ENCODE results near the gene MPZL1.

Gene MPZL1

DNA sequence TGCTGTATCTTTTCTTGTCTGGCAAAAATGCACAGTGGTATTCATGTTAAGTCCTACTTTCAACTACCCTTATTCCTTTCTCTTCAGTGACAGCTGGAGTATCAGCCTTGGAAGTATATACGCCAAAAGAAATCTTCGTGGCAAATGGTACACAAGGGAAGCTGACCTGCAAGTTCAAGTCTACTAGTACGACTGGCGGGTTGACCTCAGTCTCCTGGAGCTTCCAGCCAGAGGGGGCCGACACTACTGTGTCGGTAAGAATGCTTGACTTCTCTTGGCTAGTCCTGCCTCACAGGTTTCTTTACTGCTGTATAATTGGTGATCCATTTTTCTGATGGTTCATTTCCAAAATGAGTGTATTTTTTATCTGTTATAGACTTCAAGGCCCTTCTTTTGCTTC is 43.7 kb downstream of the MPZL1 start:
- no peak overlapping the region for H3K4me3 ChIP-seq (ENCODE audit: low read depth in 1 of 2, low read length in 2 of 2)
- no peak overlapping the region for H3K27ac ChIP-seq (ENCODE audit: low read length)
- no peak overlapping the region for H2AFZ ChIP-seq (ENCODE audit: low read depth, low read length)
- H3K27me3 ChIP-seq (ENCODE audit: insufficient read depth, low read length, poor library complexity): no peaks in the 10 kb centered on the region
- H3K36me3 ChIP-seq (ENCODE audit: insufficient read depth, low read length): peaks cover 55% of the 10 kb centered on the region
- no peak for ATAC-seq (ENCODE audit: insufficient read depth, low read depth)
- DNase-seq: no peak
- no peaks in the 10 kb centered on the region for H3K9me3 ChIP-seq (ENCODE audit: insufficient read depth, low read length, severe bottlenecking)
- H3K4me2 ChIP-seq (ENCODE audit: insufficient read depth, low read length): no peak overlapping the region
- H3K9ac ChIP-seq (ENCODE audit: low read depth, low read length): no peak overlapping the region
- H3K4me1 ChIP-seq (ENCODE audit: insufficient read depth, low read length): peaks cover 26% of the 10 kb centered on the region
- peaks cover 48% of the 10 kb centered on the region for H3K79me2 ChIP-seq (ENCODE audit: insufficient read depth, low read length)
- H4K20me1 ChIP-seq (ENCODE audit: insufficient read depth, low read length): peaks cover 16% of the 10 kb centered on the region; the same call in 1 of the 2 replicates
- TF ChIP-seq, protein P1, sequence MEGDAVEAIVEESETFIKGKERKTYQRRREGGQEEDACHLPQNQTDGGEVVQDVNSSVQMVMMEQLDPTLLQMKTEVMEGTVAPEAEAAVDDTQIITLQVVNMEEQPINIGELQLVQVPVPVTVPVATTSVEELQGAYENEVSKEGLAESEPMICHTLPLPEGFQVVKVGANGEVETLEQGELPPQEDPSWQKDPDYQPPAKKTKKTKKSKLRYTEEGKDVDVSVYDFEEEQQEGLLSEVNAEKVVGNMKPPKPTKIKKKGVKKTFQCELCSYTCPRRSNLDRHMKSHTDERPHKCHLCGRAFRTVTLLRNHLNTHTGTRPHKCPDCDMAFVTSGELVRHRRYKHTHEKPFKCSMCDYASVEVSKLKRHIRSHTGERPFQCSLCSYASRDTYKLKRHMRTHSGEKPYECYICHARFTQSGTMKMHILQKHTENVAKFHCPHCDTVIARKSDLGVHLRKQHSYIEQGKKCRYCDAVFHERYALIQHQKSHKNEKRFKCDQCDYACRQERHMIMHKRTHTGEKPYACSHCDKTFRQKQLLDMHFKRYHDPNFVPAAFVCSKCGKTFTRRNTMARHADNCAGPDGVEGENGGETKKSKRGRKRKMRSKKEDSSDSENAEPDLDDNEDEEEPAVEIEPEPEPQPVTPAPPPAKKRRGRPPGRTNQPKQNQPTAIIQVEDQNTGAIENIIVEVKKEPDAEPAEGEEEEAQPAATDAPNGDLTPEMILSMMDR (IDR thresholded peaks at IDR 0.05; ENCODE audit: borderline replicate concordance, extremely low read depth, low read length, poor library complexity, severe bottlenecking): no peak
- no peak for TF ChIP-seq EZH2 (IDR thresholded peaks at IDR 0.05; ENCODE audit: borderline replicate concordance, low read depth, low read length, severe bottlenecking)

DNA sequence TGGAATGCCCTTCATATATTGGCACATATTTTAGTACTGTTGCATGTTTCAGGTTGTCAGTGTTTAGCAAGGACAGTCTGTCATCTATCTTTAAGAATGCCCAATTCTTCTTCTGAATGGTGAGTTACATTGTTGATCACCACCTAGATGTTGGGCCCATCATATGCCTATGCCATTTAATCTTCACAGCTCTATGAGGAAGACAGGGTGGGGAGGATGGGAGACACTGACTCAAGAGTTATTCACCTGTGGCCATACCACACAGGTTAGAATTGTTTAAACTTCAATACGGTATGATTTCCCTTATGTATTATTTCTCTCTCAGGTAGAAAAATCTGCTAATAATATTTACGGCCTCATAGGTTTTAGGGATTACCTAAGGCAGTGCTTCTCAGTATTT is 44.8 kb downstream of the MPZL1 start:
- Histone ChIP-seq H3K36me3 (ENCODE audit: insufficient read depth, low read length) (peaks cover 59% of the 10 kb centered on the region), H3K4me1 (ENCODE audit: insufficient read depth, low read length) (peaks cover 16% of the 10 kb centered on the region), H3K27ac (ENCODE audit: low read length) (no peak overlapping the region), H3K79me2 (ENCODE audit: insufficient read depth, low read length) (peaks cover 39% of the 10 kb centered on the region), H3K9me3 (ENCODE audit: insufficient read depth, low read length, severe bottlenecking) (no peaks in the 10 kb centered on the region), H3K4me2 (ENCODE audit: insufficient read depth, low read length) (no peak overlapping the region), H3K27me3 (ENCODE audit: insufficient read depth, low read length, poor library complexity) (no peaks in the 10 kb centered on the region), H4K20me1 (ENCODE audit: insufficient read depth, low read length) (peaks cover 7% of the 10 kb centered on the region; the same call in 1 of the 2 replicates), H3K4me3 (ENCODE audit: low read depth in 1 of 2, low read length in 2 of 2) (no peak overlapping the region), H3K9ac (ENCODE audit: low read depth, low read length) (no peak overlapping the region), H2AFZ (ENCODE audit: low read depth, low read length) (no peak overlapping the region)
- TF ChIP-seq, protein P1 (IDR thresholded peaks at IDR 0.05; ENCODE audit: borderline replicate concordance, extremely low read depth, low read length, poor library complexity, severe bottlenecking): no peak
- TF ChIP-seq EZH2 (IDR thresholded peaks at IDR 0.05; ENCODE audit: borderline replicate concordance, low read depth, low read length, severe bottlenecking): no peak
- ATAC-seq (ENCODE audit: insufficient read depth, low read depth) (no peak), DNase-seq (no peak)

DNA sequence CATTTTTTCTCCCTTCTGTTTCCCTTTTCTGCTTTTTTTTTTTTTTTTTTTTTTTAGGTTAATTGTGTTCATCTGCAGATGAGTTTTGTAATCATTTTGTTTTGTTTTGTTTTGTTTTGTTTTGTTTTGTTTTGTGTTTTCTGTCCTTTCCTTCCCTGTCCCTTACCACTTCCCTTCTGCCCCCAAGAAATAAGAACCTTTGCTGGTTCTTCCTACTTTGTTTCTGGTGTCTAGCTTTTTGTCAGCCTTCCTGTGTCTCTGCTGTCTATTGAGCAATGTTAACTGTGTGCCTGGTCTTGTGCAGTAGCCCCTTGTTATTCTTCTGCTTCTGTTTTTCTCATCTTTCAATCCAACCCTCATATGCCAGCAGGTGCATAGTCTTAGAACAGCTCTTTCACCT is 46.0 kb downstream of the MPZL1 start:
- ATAC-seq (ENCODE audit: insufficient read depth, low read depth) (no peak), DNase-seq (no peak)
- Histone ChIP-seq H3K9ac (ENCODE audit: low read depth, low read length) (no peak overlapping the region), H3K4me2 (ENCODE audit: insufficient read depth, low read length) (no peak overlapping the region), H2AFZ (ENCODE audit: low read depth, low read length) (no peak overlapping the region), H4K20me1 (ENCODE audit: insufficient read depth, low read length) (peaks cover 2% of the 10 kb centered on the region; the same call in 1 of the 2 replicates), H3K79me2 (ENCODE audit: insufficient read depth, low read length) (peaks cover 30% of the 10 kb centered on the region), H3K27ac (ENCODE audit: low read length) (no peak overlapping the region), H3K27me3 (ENCODE audit: insufficient read depth, low read length, poor library complexity) (no peaks in the 10 kb centered on the region), H3K9me3 (ENCODE audit: insufficient read depth, low read length, severe bottlenecking) (no peaks in the 10 kb centered on the region), H3K4me1 (ENCODE audit: insufficient read depth, low read length) (peaks cover 3% of the 10 kb centered on the region), H3K36me3 (ENCODE audit: insufficient read depth, low read length) (peaks cover 71% of the 10 kb centered on the region), H3K4me3 (ENCODE audit: low read depth in 1 of 2, low read length in 2 of 2) (no peak overlapping the region)
- TF ChIP-seq, protein P1 (IDR thresholded peaks at IDR 0.05; ENCODE audit: borderline replicate concordance, extremely low read depth, low read length, poor library complexity, severe bottlenecking): no peak
- TF ChIP-seq EZH2 (IDR thresholded peaks at IDR 0.05; ENCODE audit: borderline replicate concordance, low read depth, low read length, severe bottlenecking): no peak

DNA sequence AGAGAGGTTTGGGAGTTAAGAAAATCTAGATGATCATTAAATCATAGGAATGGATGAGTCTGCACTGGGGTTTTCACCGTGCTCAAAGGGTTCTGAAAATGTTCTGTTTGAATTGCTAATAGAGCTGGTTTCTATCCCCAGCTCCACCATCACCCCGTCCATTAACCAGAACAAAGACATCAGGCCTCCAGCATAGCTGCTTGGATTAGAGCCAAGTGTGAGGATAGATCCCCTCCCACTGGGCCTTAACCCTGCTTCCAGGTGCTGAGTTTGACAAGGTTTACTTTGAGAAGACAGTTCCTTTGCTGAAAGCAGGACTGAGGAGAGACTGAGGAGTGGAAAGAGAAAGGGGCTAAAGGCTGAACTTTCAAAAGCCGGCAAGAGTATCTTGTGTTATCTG is 48.3 kb downstream of the MPZL1 start:
- no peak overlapping the region for H3K4me3 ChIP-seq (ENCODE audit: low read depth in 1 of 2, low read length in 2 of 2)
- no peaks in the 10 kb centered on the region for H3K4me1 ChIP-seq (ENCODE audit: insufficient read depth, low read length)
- H3K9me3 ChIP-seq (ENCODE audit: insufficient read depth, low read length, severe bottlenecking): no peaks in the 10 kb centered on the region
- TF ChIP-seq, protein P1 (IDR thresholded peaks at IDR 0.05; ENCODE audit: borderline replicate concordance, extremely low read depth, low read length, poor library complexity, severe bottlenecking): no peak
- TF ChIP-seq EZH2 (IDR thresholded peaks at IDR 0.05; ENCODE audit: borderline replicate concordance, low read depth, low read length, severe bottlenecking): no peak
- no peaks in the 10 kb centered on the region for H3K27me3 ChIP-seq (ENCODE audit: insufficient read depth, low read length, poor library complexity)
- no peak for DNase-seq
- H3K9ac ChIP-seq (ENCODE audit: low read depth, low read length): no peak overlapping the region
- no peak overlapping the region for H2AFZ ChIP-seq (ENCODE audit: low read depth, low read length)
- no peak for ATAC-seq (ENCODE audit: insufficient read depth, low read depth)
- peaks cover 88% of the 10 kb centered on the region for H3K36me3 ChIP-seq (ENCODE audit: insufficient read depth, low read length)
- peaks cover 8% of the 10 kb centered on the region for H3K79me2 ChIP-seq (ENCODE audit: insufficient read depth, low read length)
- no peak overlapping the region for H3K4me2 ChIP-seq (ENCODE audit: insufficient read depth, low read length)
- no peak overlapping the region for H3K27ac ChIP-seq (ENCODE audit: low read length)
- H4K20me1 ChIP-seq (ENCODE audit: insufficient read depth, low read length): peaks cover 2% of the 10 kb centered on the region; the same call in 1 of the 2 replicates

All from DND-41 (cell line).